HG02938 (cell line): ENCODE measurements around the gene RNF186.
"Not testable (repeated sequence)": the region's sequence is repeated elsewhere in the genome, so short reads cannot be mapped to it uniquely, and the experiment has no call there.

Experiments
- ATAC-seq: cut with Tn5 transposase; IDR thresholded peaks from one replicate; pipeline ENCODE4 v1.9.1; 2021; ENCODE audit warnings: mild to moderate bottlenecking, moderate library complexity; ENCODE audit not compliant: unreplicated experiment

RNF186 gene, protein sequence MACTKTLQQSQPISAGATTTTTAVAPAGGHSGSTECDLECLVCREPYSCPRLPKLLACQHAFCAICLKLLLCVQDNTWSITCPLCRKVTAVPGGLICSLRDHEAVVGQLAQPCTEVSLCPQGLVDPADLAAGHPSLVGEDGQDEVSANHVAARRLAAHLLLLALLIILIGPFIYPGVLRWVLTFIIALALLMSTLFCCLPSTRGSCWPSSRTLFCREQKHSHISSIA

GRCh38 chr1:19814681-19815503 lies at the start of gene RNF186:
RNF186 (minus strand) TSS chr1:19815283; CDS start chr1:19815101, 182 bp downstream.
- no peak for ATAC-seq

GRCh38 chr1:19864570-19865160 lies 49.6 kb upstream of the RNF186 start:
- no peak for ATAC-seq

GRCh38 chr1:19862944-19863343 lies 47.9 kb upstream of the RNF186 start:
- no peak for ATAC-seq

- ATAC-seq, result no peak
These were observed 46.9 kb upstream of the RNF186 start for GRCh38 chr1:19861842-19862530.

GRCh38 chr1:19861034-19861433 lies 46.0 kb upstream of the RNF186 start:
- ATAC-seq, result no peak

- ATAC-seq, result no peak
These were observed 45.3 kb upstream of the RNF186 start for GRCh38 chr1:19860418-19860817.

- no peak for ATAC-seq
These were observed 44.8 kb upstream of the RNF186 start for GRCh38 chr1:19859876-19860275.

DNA sequence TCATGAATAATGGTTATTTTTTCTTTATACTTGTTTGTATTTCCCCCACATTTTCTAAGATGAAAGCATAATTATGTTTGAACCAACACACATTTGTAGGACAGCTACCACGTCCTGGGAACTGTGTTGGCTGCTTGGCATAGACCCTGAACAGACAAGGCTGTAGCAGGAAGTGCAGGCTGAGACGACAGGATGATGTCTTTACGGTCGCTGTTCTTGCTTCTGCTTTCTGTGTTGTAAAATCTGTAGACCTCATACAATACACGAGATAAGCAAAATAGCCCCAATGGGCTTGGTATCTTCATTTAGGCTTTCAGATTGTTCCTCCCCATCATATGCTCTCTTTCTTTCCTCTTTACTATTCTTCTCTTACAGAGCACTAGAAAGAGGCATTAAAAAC lies 43.8 kb upstream of the RNF186 start:
- ATAC-seq, result no peak

GRCh38 chr1:19854866-19855265 lies 39.8 kb upstream of the RNF186 start:
- no peak for ATAC-seq

GRCh38 chr1:19852036-19852435 lies 37.0 kb upstream of the RNF186 start:
- no peak for ATAC-seq

GRCh38 chr1:19850214-19850613 lies 35.1 kb upstream of the RNF186 start:
- no peak for ATAC-seq

DNA sequence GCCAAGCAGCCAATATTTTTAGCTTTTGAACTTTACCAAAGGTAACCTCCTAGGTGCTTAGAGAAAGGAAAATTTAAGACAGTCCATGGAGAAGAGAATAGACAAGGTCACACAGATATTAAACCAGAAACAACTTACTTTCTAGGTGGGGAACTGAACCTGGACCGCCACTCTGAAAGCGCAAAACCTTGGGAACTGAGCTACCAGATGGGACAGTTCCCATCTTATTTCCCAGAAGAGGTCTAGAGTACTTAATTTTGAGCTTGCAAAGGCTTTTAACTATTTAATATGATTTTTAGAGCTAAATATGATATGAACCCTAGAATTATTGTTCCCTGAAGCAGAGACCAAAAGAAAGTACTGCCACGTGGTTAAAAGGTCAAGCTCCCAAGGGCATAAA lies 34.2 kb upstream of the RNF186 start:
- ATAC-seq, result not testable (repeated sequence)

DNA sequence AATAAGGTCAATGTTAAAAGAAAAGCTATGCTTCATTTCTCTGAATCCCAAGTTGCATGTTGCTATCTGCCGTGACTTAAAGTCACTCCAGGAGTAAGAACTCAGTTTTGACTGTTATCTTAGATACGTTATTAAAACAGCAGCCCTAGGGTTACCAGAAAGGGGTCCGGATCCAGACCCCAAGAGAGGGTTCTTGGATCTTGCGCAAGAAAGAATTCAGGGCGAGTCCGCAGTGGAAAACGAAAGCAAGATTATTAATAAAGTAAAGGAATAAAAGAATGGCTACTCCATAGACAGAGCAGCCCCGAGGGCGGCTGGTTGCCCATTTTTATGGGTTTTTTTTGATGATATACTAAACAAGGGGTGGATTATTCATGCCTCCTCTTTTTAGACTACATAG lies 32.3 kb upstream of the RNF186 start:
- ATAC-seq, result not testable (repeated sequence)

DNA sequence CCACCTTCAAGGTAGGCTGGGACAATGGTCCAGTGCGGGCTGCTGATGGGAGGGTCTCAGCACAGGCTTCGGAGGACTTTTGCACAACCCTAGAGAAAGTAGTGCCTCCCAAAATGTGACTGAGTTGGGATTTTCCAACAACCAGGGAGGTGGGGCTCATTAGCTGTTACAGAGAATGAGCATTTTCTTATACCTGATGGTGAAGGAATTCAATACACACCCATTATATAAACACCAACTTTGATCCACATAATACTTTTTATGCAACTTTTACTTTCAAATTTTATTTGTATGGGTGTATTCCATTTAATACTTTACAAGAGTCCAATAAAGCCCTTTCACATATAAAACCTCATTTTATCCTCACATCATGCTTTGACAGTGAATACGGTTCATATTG lies 31.3 kb upstream of the RNF186 start:
- ATAC-seq, result no peak

DNA sequence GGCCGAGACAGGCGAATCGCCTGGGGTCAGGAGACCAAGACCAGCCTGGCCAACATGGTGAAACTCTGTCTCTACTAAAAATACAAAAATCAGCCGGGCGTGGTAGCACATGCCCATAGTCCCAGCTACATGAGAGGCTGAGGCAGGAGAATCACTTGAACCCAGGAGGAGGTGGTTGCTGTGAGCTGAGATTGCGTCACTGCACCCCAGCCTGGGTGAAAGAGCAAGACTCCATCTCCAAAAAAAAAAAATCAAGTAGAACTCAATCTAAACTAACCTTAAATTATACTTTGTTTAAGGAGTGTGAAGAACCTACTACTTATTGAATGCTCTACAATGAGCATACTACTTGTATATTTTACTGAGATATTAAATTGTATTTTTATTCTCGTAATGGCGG lies 30.5 kb upstream of the RNF186 start:
- no peak for ATAC-seq

DNA sequence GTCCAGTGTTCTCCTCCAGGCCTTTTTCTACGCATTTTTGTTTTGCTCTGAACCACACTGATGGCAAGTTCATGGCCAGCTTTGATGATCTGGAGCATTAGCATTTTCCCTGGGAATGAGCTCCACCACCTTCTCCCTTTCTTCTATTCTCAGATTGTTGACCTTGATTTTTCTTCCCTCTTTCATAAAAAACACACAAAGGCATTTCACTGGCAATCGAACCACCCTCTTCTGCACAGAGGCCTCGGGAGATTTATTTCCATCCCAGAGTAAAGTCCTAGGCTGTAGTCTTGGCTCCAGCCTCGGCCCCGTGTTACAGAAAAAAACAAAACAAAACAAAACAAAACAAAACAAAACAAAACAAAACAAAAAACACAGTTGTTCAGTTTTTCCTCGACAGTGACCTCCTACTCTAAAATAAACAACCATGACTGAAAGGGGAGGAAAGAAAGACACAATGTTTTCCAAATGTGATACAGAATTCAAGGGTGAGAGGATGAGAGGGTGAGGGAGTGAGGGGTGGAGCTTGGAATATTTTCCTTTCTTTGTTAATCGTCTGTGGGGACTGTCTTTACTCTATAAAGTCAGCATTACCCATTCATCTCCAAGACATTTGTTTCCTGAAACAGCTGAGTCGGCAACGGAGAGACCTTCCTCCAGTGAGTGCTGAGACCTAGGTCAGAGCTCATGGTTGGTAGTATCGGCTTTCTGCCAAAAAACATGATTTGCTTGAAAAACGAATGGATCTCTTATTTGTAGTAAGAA lies 29.8 kb upstream of the RNF186 start:
- ATAC-seq, result no peak

DNA sequence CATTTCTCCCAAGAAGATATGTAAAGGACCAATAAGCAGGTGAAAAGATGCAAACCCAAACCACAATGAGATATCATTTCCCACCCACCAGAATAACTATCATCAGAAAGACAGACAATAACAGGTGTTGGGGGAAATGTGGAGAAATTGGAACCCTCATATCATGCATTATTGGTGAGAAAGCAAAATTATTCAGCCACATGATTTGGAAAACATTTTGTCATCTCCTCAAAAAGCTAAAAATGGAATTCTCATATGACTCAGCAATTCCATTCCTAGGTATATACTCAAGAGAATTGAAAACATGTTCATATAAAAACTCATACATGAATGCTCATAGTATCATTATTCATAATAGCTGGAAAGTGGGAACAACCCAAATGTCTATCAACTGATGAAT lies 25.1 kb upstream of the RNF186 start:
- ATAC-seq, result no peak

- ATAC-seq, result no peak
These were observed 22.8 kb upstream of the RNF186 start for GRCh38 chr1:19837866-19838265.

- no peak for ATAC-seq
These were observed 20.5 kb upstream of the RNF186 start for GRCh38 chr1:19835578-19835977.

GRCh38 chr1:19831441-19831840 lies 16.4 kb upstream of the RNF186 start:
- ATAC-seq, result no peak

- ATAC-seq, result no peak
These were observed 13.5 kb upstream of the RNF186 start for GRCh38 chr1:19828546-19828945.
